Endothelial cell of umbilical vein (primary cell): ENCODE data around the gene TOLLIP. TPM values are rescaled to one million over a fixed set of nuclear protein-coding genes. Genes with fewer than 3 reads are reported as not detected.

Source experiments
- BruUV-seq: library from RNA; stranded (reverse); fragments of 400-500 nt; replicated peaks from 2 replicates; lab custom pipeline; 2021; lab: Mats Ljungman, UMichigan
- CTCF ChIA-PET: fragments of 300-600, 350-600 bp; sonication (Branson Sonifier 250); formaldehyde crosslinking; loops from one replicate; lab custom pipeline; 2021; ENCODE audit warnings: antibody characterized with exemption, inconsistent platforms; lab: Charles Lee
- POLR2A ChIA-PET: fragments of 300-600, 350-600 bp; sonication (Branson Sonifier 250); formaldehyde crosslinking; loops from one replicate; lab custom pipeline; 2021; ENCODE audit warnings: antibody characterized with exemption, inconsistent platforms; lab: Charles Lee
- DNase-seq: peaks from one replicate; pipeline ENCODE4 v3.0.0-alpha.2; 2011; ENCODE audit warnings: low read depth, low spot score
- FAIRE-seq: peaks from 2 replicates; lab custom pipeline; 2011; peaks lifted over from hg19 to GRCh38; lab: Jason Lieb, UNC
- H2AFZ ChIP-seq: 2 replicates; pipeline ENCODE4 v1.6.0; 2012; ENCODE audit warnings: low read depth, low read length, control low read depth, inconsistent platforms
- H3K27ac ChIP-seq: 2 replicates; pipeline ENCODE4 v1.5.1; 2011; ENCODE audit warnings: low read depth, mild to moderate bottlenecking, control low read depth, low read length, moderate library complexity; ENCODE audit not compliant: insufficient read depth
- H3K27me3 ChIP-seq, 2 experiments: 2 replicates each; pipeline versions ENCODE4 v1.6.0 to v1.6.1; 2011; ENCODE audit warnings: low read length in 2 of 2, mixed read lengths in 1 of 2; ENCODE audit not compliant: control insufficient read depth in 2 of 2, insufficient read depth in 2 of 2
- H3K36me3 ChIP-seq, 2 experiments: 2 replicates in 1 of 2; 3 replicates in 1 of 2; pipeline ENCODE4 v1.5.1; 2011; ENCODE audit warnings: low read length in 2 of 2, mild to moderate bottlenecking in 1 of 2, moderate library complexity in 1 of 2; ENCODE audit not compliant: control insufficient read depth in 2 of 2, insufficient read depth in 2 of 2; ENCODE audit errors: extremely low read depth in 1 of 2
- H3K4me1 ChIP-seq: 3 replicates; pipeline ENCODE4 v1.5.1; 2011; ENCODE audit warnings: mild to moderate bottlenecking, low read length; ENCODE audit not compliant: control insufficient read depth, insufficient read depth; ENCODE audit errors: extremely low read depth
- H3K4me2 ChIP-seq: 2 replicates; pipeline ENCODE4 v1.6.1; 2011; ENCODE audit warnings: low read length, control low read depth, mixed read lengths; ENCODE audit not compliant: insufficient read depth
- H3K4me3 ChIP-seq, 3 experiments: fragments of 200-600 bp in 1 of 3; sonication (generic), shearing (Covaris generic) in 1 of 3; replicated peaks in 1 of 3; 2 replicates each; pipeline ENCODE4 v1.5.1; 2011 to 2016; ENCODE audit warnings: control low read depth in 3 of 3, low read length in 3 of 3, mild to moderate bottlenecking in 2 of 3, inconsistent platforms in 1 of 3, low read depth in 1 of 3, moderate library complexity in 1 of 3; ENCODE audit not compliant: insufficient read depth in 1 of 3
- H3K79me2 ChIP-seq: 2 replicates; pipeline ENCODE4 v1.6.0; 2012; ENCODE audit warnings: low read length, inconsistent platforms; ENCODE audit not compliant: control insufficient read depth, insufficient read depth
- H3K9ac ChIP-seq: replicated peaks from 2 replicates; pipeline ENCODE3; 2011; ENCODE audit warnings: low read length, control low read depth; ENCODE audit not compliant: insufficient read depth; ENCODE audit errors: extremely low read depth
- H3K9me1 ChIP-seq: replicated peaks from 3 replicates; pipeline ENCODE4 v1.6.0; 2011; ENCODE audit warnings: mild to moderate bottlenecking, low read length; ENCODE audit not compliant: control insufficient read depth, insufficient read depth; ENCODE audit errors: extremely low read depth
- H3K9me3 ChIP-seq: replicated peaks from 2 replicates; pipeline ENCODE4 v1.5.1; 2012; ENCODE audit warnings: low read length, inconsistent platforms; ENCODE audit not compliant: control insufficient read depth, insufficient read depth
- H4K20me1 ChIP-seq: replicated peaks from 2 replicates; pipeline ENCODE3; 2011; ENCODE audit warnings: mild to moderate bottlenecking, low read length; ENCODE audit not compliant: control insufficient read depth, insufficient read depth; ENCODE audit errors: extremely low read depth
- EZH2 ChIP-seq: IDR thresholded peaks from 2 replicates; pipeline ENCODE4 v1.6.1; 2012; ENCODE audit warnings: borderline replicate concordance, low read depth, mild to moderate bottlenecking, moderate library complexity, low read length, inconsistent platforms; ENCODE audit not compliant: severe bottlenecking
- FOS ChIP-seq: IDR thresholded peaks from 2 replicates; pipeline ENCODE4 v1.6.1; 2011; ENCODE audit warnings: mild to moderate bottlenecking, low read length, moderate library complexity, borderline replicate concordance; ENCODE audit not compliant: insufficient read depth
- GATA2 ChIP-seq: IDR thresholded peaks from 2 replicates; pipeline ENCODE4 v1.7.0; 2011; ENCODE audit warnings: low read depth, mild to moderate bottlenecking, moderate library complexity, mixed read lengths, low read length; ENCODE audit not compliant: insufficient read length, insufficient read depth
- JUN ChIP-seq: IDR thresholded peaks from 2 replicates; pipeline ENCODE4 v1.6.1; 2011; ENCODE audit warnings: borderline replicate concordance, low read depth; ENCODE audit not compliant: insufficient read length, insufficient read depth
- MYC ChIP-seq: IDR thresholded peaks from one replicate; pipeline ENCODE4 v1.6.1; 2011; ENCODE audit warnings: mild to moderate bottlenecking, low read depth, low read length
- POLR2A ChIP-seq: IDR thresholded peaks from 2 replicates; pipeline ENCODE4 v1.6.1; 2012; ENCODE audit warnings: low read depth, mild to moderate bottlenecking, control low read depth, low read length
- POLR2AphosphoS5 ChIP-seq: IDR thresholded peaks from 2 replicates; pipeline ENCODE4 v1.6.1; 2012; ENCODE audit warnings: low read depth, mild to moderate bottlenecking, control low read depth, low read length, moderate library complexity; ENCODE audit not compliant: insufficient read depth
- dilution Hi-C: fragments of 300-500 bp; cut with MboI; formaldehyde crosslinking; loops from one replicate; pipeline ENCODE4 v1.15.0; 2019; ENCODE audit warnings: low sequenced_read_pairs; ENCODE audit not compliant: extremely low pct_ligation_motif_present
- intact Hi-C: fragments of 100-400 bp; cut with micrococcal nuclease; formaldehyde crosslinking; loops from one replicate; pipeline ENCODE4 v1.10.0; 2022
- polyA plus RNA-seq, 4 experiments: library from polyadenylated mRNA; depleted of rRNA in 3 of 4; stranded (reverse) in 3 of 4; unstranded in 1 of 4; fragments of >200 nt; gene quantifications; 2 replicates each; pipeline versions ENCODE4 v1.2.1 to v1.2.3, GENCODE V29; 2011 to 2012; ENCODE audit warnings: missing spikeins in 1 of 4
- total RNA-seq: library from RNA; stranded (reverse); gene quantifications from 2 replicates; pipeline ENCODE4 v1.2.3, GENCODE V29; 2021
- TF ChIP-seq, protein P1 (sequence below): IDR thresholded peaks from 2 replicates; pipeline ENCODE4 v1.6.1; 2011; ENCODE audit not compliant: insufficient read depth, insufficient read length
- TF ChIP-seq, protein P2 (sequence below), 2 donors: IDR thresholded peaks; 1 replicate in 1 of 2; 2 replicates in 1 of 2; pipeline ENCODE4 v1.5.1; 2011; ENCODE audit warnings: low read length in 2 of 2, mild to moderate bottlenecking in 2 of 2, moderate library complexity in 2 of 2, control low read depth in 1 of 2, inconsistent platforms in 1 of 2, low read depth in 1 of 2; ENCODE audit not compliant: insufficient read depth in 1 of 2; ENCODE audit errors: extremely low read depth in 1 of 2

Gene TOLLIP
- total and polyA plus RNA-seq, 2 donors (not counting 3 experiments of a cell fraction or from before 2014, with no cell fraction given), result 49.6 to 64.8 TPM

DNA sequence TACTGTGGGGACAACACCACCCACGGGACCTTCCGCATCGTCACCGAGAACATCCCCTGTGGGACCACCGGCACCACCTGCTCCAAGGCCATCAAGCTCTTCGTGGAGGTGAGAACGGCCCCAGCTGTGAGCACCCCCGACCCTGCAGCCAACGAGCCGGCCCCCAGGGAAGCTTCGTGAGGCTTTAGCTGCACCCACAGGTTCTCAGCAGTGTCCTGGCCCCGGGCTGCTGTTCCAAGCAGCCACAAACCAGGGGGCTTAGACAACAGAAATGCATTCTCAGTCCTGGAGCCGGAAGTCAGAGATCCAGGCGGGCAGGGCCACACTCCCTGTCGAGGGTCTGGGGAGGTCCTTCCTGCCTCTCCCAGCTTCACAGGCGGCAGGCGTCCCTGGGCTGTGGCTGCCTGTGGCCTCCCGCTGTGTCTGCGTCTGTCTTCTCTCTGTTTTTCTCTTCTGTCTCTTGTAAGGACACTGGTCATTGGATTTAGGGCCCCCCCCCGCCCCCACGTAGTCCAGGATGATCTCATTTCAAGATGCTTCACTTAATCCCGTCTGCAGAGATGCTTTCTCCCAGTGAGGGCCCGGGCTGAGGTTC is 74.0 kb downstream of the TOLLIP start:
- no peak overlapping the region for H3K4me3 ChIP-seq
- TF ChIP-seq MYC, result no peak
- TF ChIP-seq, protein P1, sequence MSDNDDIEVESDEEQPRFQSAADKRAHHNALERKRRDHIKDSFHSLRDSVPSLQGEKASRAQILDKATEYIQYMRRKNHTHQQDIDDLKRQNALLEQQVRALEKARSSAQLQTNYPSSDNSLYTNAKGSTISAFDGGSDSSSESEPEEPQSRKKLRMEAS, result no peak
- TF ChIP-seq JUN, result no peak
- TF ChIP-seq, protein P2, sequence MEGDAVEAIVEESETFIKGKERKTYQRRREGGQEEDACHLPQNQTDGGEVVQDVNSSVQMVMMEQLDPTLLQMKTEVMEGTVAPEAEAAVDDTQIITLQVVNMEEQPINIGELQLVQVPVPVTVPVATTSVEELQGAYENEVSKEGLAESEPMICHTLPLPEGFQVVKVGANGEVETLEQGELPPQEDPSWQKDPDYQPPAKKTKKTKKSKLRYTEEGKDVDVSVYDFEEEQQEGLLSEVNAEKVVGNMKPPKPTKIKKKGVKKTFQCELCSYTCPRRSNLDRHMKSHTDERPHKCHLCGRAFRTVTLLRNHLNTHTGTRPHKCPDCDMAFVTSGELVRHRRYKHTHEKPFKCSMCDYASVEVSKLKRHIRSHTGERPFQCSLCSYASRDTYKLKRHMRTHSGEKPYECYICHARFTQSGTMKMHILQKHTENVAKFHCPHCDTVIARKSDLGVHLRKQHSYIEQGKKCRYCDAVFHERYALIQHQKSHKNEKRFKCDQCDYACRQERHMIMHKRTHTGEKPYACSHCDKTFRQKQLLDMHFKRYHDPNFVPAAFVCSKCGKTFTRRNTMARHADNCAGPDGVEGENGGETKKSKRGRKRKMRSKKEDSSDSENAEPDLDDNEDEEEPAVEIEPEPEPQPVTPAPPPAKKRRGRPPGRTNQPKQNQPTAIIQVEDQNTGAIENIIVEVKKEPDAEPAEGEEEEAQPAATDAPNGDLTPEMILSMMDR (IDR thresholded peaks at IDR 0.05; ENCODE audit: extremely low read depth in 1 of 2, insufficient read depth in 1 of 2, low read depth in 1 of 2, low read length in 2 of 2), result no peak
- no peak for TF ChIP-seq POLR2AphosphoS5
- no peak for TF ChIP-seq GATA2
- TF ChIP-seq EZH2, result no peak
- TF ChIP-seq POLR2A, result no peak
- no peak for TF ChIP-seq FOS
- H3K27me3 ChIP-seq, result no peaks in the 10 kb centered on the region
- H3K4me1 ChIP-seq, result no peaks in the 10 kb centered on the region
- dilution Hi-C loops, result no loop called here
- CTCF ChIA-PET, result no interaction called here
- FAIRE-seq (no peak), DNase-seq (no peak)
- no peaks in the 10 kb centered on the region for H4K20me1 ChIP-seq
- POLR2A ChIA-PET, result no interaction called here
- H3K36me3 ChIP-seq, result no peaks in the 10 kb centered on the region
- H3K9me3 ChIP-seq, result no peaks in the 10 kb centered on the region
- no peak overlapping the region for H3K4me2 ChIP-seq
- H3K9me1 ChIP-seq, result no peaks in the 10 kb centered on the region
- no peak overlapping the region for H3K9ac ChIP-seq
- no peak overlapping the region for H3K27ac ChIP-seq
- no peaks in the 10 kb centered on the region for H3K79me2 ChIP-seq
- H2AFZ ChIP-seq, result no peak overlapping the region
- BruUV-seq, result no TSS peak
- intact Hi-C loops, result no loop called here
